ENCODE data around the gene CMSS1.
A peak's percentile ranks its signal among the peaks of the same experiment; 100 is the strongest.

Gene CMSS1

DNA sequence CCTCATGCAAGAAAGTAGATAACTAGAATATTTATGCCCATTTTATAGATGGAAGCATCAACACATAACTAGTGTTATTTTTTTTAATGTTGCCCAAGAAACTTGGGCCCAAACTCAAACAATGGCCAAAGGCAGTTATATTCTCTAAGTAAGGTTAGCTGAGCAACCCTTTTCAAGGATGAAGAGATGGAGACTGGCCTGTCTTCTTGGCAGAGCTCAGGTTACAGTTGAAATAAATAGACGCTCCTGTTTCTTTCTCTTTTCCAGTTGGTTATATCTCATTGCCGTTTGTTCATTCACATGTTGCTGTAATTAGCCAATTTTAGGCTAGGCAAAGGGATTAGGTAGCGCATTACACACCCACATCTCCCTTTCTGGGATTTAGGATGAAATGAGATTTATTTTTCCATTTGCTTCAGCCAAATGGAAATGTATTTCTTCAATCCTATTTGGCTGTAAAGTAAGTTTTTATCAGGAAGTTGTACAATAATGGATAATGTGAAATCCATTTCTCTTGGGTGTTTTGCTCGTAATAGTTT, 93.2 kb downstream of the CMSS1 start:
- TF ChIP-seq, protein P1, sequence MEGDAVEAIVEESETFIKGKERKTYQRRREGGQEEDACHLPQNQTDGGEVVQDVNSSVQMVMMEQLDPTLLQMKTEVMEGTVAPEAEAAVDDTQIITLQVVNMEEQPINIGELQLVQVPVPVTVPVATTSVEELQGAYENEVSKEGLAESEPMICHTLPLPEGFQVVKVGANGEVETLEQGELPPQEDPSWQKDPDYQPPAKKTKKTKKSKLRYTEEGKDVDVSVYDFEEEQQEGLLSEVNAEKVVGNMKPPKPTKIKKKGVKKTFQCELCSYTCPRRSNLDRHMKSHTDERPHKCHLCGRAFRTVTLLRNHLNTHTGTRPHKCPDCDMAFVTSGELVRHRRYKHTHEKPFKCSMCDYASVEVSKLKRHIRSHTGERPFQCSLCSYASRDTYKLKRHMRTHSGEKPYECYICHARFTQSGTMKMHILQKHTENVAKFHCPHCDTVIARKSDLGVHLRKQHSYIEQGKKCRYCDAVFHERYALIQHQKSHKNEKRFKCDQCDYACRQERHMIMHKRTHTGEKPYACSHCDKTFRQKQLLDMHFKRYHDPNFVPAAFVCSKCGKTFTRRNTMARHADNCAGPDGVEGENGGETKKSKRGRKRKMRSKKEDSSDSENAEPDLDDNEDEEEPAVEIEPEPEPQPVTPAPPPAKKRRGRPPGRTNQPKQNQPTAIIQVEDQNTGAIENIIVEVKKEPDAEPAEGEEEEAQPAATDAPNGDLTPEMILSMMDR (IDR thresholded peaks at IDR 0.05; ENCODE audit: low read depth, low read length) = no peak
- peak in 1 of 2 donors; percentile 34 for DNase-seq (ENCODE audit: low read depth in 2 of 2)
- H3K4me3 ChIP-seq (replicated peaks in 1 of 2; ENCODE audit: low read depth in 2 of 2, low read length in 2 of 2) = no peak overlapping the region

DNA sequence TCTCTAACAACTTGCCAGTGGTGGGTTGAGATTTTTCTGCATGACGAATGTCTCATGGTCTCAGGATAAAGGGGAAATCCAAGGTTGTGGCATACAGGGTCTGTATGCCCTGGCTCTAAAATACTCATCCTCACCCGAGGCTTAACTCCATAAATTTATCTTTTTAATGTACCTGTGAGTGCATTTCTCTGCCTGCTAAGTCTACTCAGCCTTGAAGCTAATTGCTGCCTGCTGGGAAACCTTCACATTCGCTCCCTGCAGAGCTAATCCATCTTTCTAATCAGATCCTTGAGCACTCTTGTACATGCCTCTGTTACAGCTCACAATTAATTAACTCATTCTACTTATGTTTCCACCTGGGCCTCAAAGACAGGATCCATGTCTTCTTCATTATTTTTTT, 93.8 kb downstream of the CMSS1 start:
- no peak overlapping the region for H3K4me3 ChIP-seq (replicated peaks in 1 of 2; ENCODE audit: low read depth in 2 of 2, low read length in 2 of 2)
- no peak for DNase-seq (ENCODE audit: low read depth in 2 of 2)
- TF ChIP-seq, protein P1 (IDR thresholded peaks at IDR 0.05; ENCODE audit: low read depth, low read length) = no peak

DNA sequence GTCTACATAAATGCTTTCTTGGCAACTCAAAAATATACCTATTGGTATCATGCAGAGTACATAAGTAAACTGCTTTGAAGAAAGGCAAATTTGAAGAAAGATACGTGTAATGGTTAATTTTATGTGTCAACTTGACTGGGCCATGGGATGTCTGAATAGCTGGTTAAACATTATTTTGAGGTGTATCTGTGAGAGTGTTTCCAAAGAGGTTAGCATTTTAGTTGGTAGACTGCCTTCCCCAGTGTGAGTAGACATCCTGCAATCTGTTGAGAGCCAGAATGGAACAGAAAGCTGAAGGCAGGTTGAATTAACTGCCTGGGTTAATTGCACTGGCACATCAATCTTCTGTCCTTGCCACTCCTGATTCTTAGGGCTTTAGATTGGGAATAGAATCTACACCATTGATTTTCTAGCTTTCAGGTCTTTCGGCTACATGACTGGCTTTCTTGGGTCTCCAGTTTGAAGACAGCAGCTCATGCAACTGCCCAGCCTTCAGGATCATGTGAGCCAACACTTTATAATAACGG, 98.3 kb downstream of the CMSS1 start:
- TF ChIP-seq, protein P1 (IDR thresholded peaks at IDR 0.05; ENCODE audit: low read depth, low read length) = no peak
- no peak overlapping the region for H3K4me3 ChIP-seq (replicated peaks in 1 of 2; ENCODE audit: low read depth in 2 of 2, low read length in 2 of 2)
- no peak for DNase-seq (ENCODE audit: low read depth in 2 of 2)

DNA sequence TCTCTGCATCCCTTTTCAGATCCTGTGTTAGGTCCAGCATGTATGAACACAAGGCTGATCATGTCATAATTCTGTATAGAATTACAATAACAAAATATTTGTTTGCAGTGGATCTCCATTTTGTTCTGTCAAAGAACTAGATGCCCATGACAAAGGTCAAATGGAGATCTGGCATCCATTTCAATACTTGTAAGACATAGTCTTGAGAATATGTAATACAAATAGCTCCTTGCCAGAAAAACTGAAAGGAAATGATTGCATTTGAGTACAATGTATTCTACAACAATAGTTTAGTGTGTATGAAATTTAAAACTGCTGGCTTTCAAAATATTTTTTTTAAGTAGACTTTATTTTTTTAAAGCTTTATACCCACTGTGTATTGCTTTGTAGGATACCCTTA, 101.1 kb downstream of the CMSS1 start:
- TF ChIP-seq, protein P1 (IDR thresholded peaks at IDR 0.05; ENCODE audit: low read depth, low read length) = no peak
- DNase-seq (ENCODE audit: low read depth in 2 of 2) = peak; percentile 64 to 71
- no peak overlapping the region for H3K4me3 ChIP-seq (replicated peaks in 1 of 2; ENCODE audit: low read depth in 2 of 2, low read length in 2 of 2)

GRCh38 chr3:99919694-99920093, 102.0 kb downstream of the CMSS1 start:
- no peak overlapping the region for H3K4me3 ChIP-seq (replicated peaks in 1 of 2; ENCODE audit: low read depth in 2 of 2, low read length in 2 of 2)
- DNase-seq (ENCODE audit: low read depth in 2 of 2) = no peak
- TF ChIP-seq, protein P1 (IDR thresholded peaks at IDR 0.05; ENCODE audit: low read depth, low read length) = no peak

- no peak overlapping the region for H3K4me3 ChIP-seq (replicated peaks in 1 of 2; ENCODE audit: low read depth in 2 of 2, low read length in 2 of 2)
- DNase-seq (ENCODE audit: low read depth in 2 of 2) = peak; percentile 73 to 80
- TF ChIP-seq, protein P1 (IDR thresholded peaks at IDR 0.05; ENCODE audit: low read depth, low read length) = no peak
Measured at GRCh38 chr3:99920481-99921376, 103.1 kb downstream of the CMSS1 start.
